ENCODE measurements around the gene SBNO2. TPM values are rescaled to one million over a fixed set of nuclear protein-coding genes. Genes with fewer than 3 reads are reported as not detected.

The SBNO2 gene
- total RNA-seq, 1 experiment from 2014 or later: 46.3 TPM

- Histone ChIP-seq H3K18ac (ENCODE audit: insufficient read length, low read depth, low read length) (no peak overlapping the region), H3K23me2 (ENCODE audit: insufficient read length, low read depth, low read length, poor library complexity, severe bottlenecking) (no peaks in the 10 kb centered on the region), H3T11ph (ENCODE audit: low read length) (no peak overlapping the region), H4K5ac (ENCODE audit: insufficient read length, low read depth, low read length) (no peak overlapping the region), H3K27ac (ENCODE audit: insufficient read length, low read depth, low read length) (no peak overlapping the region), H2BK15ac (ENCODE audit: low read depth, low read length) (no peak overlapping the region), H2BK120ac (ENCODE audit: low read depth, low read length, poor library complexity, severe bottlenecking) (no peak overlapping the region), H2BK12ac (ENCODE audit: insufficient read length, low read depth, low read length) (no peak overlapping the region), H3K4me1 (ENCODE audit: insufficient read depth, low read length) (no peaks in the 10 kb centered on the region), H4K8ac (replicated peaks; ENCODE audit: insufficient read length, low read depth, low read length) (no peak overlapping the region), H2BK5ac (ENCODE audit: insufficient read length, low read length) (no peak overlapping the region), H3K79me2 (ENCODE audit: insufficient read depth, low read length) (no peaks in the 10 kb centered on the region), H3K9ac (ENCODE audit: extremely low read depth, insufficient read length, low read length) (no peak overlapping the region), H3K27me3 (ENCODE audit: insufficient read depth, low read length) (no peaks in the 10 kb centered on the region), H3K23ac (ENCODE audit: insufficient read length, low read depth, low read length) (no peak overlapping the region), H2AFZ (ENCODE audit: low read length) (no peak overlapping the region), H4K20me1 (ENCODE audit: control insufficient read depth, insufficient read depth, insufficient read length) (no peaks in the 10 kb centered on the region), H3K4me2 (ENCODE audit: insufficient read depth, insufficient read length, low read length) (no peak overlapping the region), H2AK5ac (ENCODE audit: insufficient read length, low read length) (no peak overlapping the region), H4K91ac (ENCODE audit: insufficient read length, low read depth, low read length) (no peak overlapping the region), H3K4ac (ENCODE audit: low read depth, low read length) (no peak overlapping the region), H3K79me1 (ENCODE audit: insufficient read depth, low read depth, low read length, poor library complexity, severe bottlenecking) (no peaks in the 10 kb centered on the region), H3K9me3 (ENCODE audit: control insufficient read depth, low read depth, low read length) (no peaks in the 10 kb centered on the region), H3K56ac (ENCODE audit: insufficient read length, low read depth, low read length) (no peak overlapping the region), H3K14ac (ENCODE audit: insufficient read depth, low read length) (no peak overlapping the region), H2BK20ac (ENCODE audit: low read depth, low read length, poor library complexity, severe bottlenecking) (no peak overlapping the region)
- no peak overlapping the region for H3K4me3 Mint-ChIP-seq
- no peaks in the 10 kb centered on the region for H3K27me3 Mint-ChIP-seq (ENCODE audit: low read depth)
- H3K4me1 Mint-ChIP-seq: peaks cover 2 to 7% of the 10 kb centered on the region in 2 experiments
- peaks cover 0 to 4% of the 10 kb centered on the region in 2 experiments; a peak in 2 of 5 replicates for H3K9me3 Mint-ChIP-seq
- no peak for DNase-seq
- no CpG with 5 or more reads among the region's 39 CpGs for WGBS (ENCODE audit: extremely low coverage, insufficient read length, low lambda C conversion rate)
- peak overlapping the region in 2 of 3 experiments; percentile 23 to 44; a peak in 1 of 7 replicates for H3K27ac Mint-ChIP-seq
- peaks cover 30 to 41% (median 39%) of the 10 kb centered on the region in 3 experiments for H3K36me3 Mint-ChIP-seq (ENCODE audit: insufficient read depth in 1 of 3, low read depth in 3 of 3)
- no peak for TF ChIP-seq CTCF (conservative IDR thresholded peaks at IDR 0.05)
Measured at GRCh38 chr19:1140272-1141027, 33.6 kb downstream of the SBNO2 start.
